Esophagus squamous epithelium (tissue), 4 donors: Measurements from ENCODE around the gene SNAI1.

Experiments
- POLR2A ChIP-seq, 4 donors: fragments of 450-650 bp; IDR thresholded peaks; one replicate each; pipeline ENCODE4 v1.6.1; 2017; ENCODE audit warnings: antibody characterized with exemption in 4 of 4, mild to moderate bottlenecking in 4 of 4, moderate library complexity in 3 of 4
- TF ChIP-seq, protein P1 (sequence below), 6 experiments: fragments of 450-650 bp in 4 of 6; fragments of 200-600 bp in 2 of 6; sonication (generic) in 2 of 6; IDR thresholded peaks; one replicate each; pipeline ENCODE4 v1.5.1; 2016 to 2019; ENCODE audit warnings: antibody characterized with exemption in 6 of 6, mild to moderate bottlenecking in 4 of 6, moderate library complexity in 4 of 6

DNA sequence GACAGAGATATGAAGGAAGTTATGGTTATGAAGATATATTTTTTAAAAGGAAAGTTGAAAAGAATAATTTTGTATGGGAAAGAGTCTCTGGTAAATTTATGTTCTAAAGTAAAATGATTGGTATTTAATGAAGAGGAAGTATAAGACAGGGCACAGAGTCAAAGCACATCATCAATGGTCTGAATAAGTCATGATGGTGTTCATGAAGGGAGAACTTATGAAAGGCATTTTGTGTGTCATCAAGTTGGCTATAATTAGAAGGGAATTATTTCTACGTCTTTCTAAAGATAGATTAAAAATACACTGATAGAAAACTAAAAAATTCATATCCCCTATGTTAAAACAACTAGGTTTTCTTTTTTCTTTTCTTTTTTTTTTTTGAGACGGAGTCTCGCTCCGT is 21.4 kb upstream of the SNAI1 start:
- no peak for TF ChIP-seq POLR2A (IDR thresholded peaks at IDR 0.05)
- TF ChIP-seq, protein P1, sequence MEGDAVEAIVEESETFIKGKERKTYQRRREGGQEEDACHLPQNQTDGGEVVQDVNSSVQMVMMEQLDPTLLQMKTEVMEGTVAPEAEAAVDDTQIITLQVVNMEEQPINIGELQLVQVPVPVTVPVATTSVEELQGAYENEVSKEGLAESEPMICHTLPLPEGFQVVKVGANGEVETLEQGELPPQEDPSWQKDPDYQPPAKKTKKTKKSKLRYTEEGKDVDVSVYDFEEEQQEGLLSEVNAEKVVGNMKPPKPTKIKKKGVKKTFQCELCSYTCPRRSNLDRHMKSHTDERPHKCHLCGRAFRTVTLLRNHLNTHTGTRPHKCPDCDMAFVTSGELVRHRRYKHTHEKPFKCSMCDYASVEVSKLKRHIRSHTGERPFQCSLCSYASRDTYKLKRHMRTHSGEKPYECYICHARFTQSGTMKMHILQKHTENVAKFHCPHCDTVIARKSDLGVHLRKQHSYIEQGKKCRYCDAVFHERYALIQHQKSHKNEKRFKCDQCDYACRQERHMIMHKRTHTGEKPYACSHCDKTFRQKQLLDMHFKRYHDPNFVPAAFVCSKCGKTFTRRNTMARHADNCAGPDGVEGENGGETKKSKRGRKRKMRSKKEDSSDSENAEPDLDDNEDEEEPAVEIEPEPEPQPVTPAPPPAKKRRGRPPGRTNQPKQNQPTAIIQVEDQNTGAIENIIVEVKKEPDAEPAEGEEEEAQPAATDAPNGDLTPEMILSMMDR (IDR thresholded peaks at IDR 0.05) = no peak
